Measurements from ENCODE around the gene FAM234A.

DNA sequence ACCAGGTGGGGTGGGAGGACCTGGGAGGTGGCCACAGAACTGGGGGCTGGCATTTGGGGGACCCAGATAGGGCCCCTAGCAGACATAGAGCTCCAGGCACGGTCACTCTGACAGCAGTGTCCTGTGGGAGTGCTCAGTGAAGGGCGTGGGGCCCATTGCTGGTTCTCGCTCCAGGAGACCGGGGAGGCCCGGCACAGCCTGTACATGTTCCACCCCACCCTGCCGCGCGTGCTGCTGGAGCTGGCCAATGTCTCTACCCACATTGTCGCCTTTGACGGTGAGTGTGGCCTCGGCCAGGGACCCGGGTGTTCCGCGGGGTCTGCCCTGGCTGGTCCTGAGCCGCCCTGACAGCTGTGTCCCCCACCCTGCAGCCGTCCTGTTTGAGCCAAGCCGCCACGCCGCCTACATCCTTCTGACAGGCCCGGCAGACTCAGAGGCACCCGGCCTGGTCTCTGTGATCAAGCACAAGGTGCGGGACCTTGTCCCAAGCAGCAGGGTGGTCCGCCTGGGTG, 29.9 kb downstream of the FAM234A start:
- TF ChIP-seq, protein P1, sequence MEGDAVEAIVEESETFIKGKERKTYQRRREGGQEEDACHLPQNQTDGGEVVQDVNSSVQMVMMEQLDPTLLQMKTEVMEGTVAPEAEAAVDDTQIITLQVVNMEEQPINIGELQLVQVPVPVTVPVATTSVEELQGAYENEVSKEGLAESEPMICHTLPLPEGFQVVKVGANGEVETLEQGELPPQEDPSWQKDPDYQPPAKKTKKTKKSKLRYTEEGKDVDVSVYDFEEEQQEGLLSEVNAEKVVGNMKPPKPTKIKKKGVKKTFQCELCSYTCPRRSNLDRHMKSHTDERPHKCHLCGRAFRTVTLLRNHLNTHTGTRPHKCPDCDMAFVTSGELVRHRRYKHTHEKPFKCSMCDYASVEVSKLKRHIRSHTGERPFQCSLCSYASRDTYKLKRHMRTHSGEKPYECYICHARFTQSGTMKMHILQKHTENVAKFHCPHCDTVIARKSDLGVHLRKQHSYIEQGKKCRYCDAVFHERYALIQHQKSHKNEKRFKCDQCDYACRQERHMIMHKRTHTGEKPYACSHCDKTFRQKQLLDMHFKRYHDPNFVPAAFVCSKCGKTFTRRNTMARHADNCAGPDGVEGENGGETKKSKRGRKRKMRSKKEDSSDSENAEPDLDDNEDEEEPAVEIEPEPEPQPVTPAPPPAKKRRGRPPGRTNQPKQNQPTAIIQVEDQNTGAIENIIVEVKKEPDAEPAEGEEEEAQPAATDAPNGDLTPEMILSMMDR (conservative IDR thresholded peaks at IDR 0.05; ENCODE audit: low read depth, low read length) = no peak
- TF ChIP-seq EZH2 (IDR thresholded peaks at IDR 0.05; ENCODE audit: borderline replicate concordance, low read depth, low read length, poor library complexity, severe bottlenecking) = no peak

Data from A673 (cell line).